MG63 (cell line): ENCODE results near the gene TTC7B. TPM values are rescaled to one million over a fixed set of nuclear protein-coding genes. Genes with fewer than 3 reads are reported as not detected.

Experiments
- DNase-seq: peaks from one replicate; pipeline ENCODE4 v3.0.0-alpha.2; 2020
- H3K27me3 ChIP-seq: fragments of 250-450 bp; sonication (Bioruptor Pico); 2 replicates; pipeline ENCODE4 v1.5.1; 2020; ENCODE audit warnings: mild to moderate bottlenecking, moderate library complexity
- H3K36me3 ChIP-seq: fragments of 250-450 bp; sonication (Bioruptor Pico); 2 replicates; pipeline ENCODE4 v1.5.1; 2020; ENCODE audit warnings: mild to moderate bottlenecking, moderate library complexity
- H3K4me3 ChIP-seq: fragments of 250-450 bp; sonication (Bioruptor Pico); 2 replicates; pipeline ENCODE4 v1.5.1; 2020; ENCODE audit warnings: mild to moderate bottlenecking, moderate library complexity
- H3K9me3 ChIP-seq: fragments of 250-450 bp; sonication (Bioruptor Pico); 2 replicates; pipeline ENCODE4 v1.5.1; 2020; ENCODE audit warnings: mild to moderate bottlenecking, moderate library complexity
- total RNA-seq: library from RNA; depleted of rRNA; stranded (reverse); fragments of >200 nt; shearing (Covaris generic); gene quantifications from 2 replicates; pipeline ENCODE4 v1.2.3, GENCODE V29; 2014; ENCODE audit warnings: low replicate concordance

Gene TTC7B
- total RNA-seq, 1 experiment from 2014 or later = 30.0 TPM

DNA sequence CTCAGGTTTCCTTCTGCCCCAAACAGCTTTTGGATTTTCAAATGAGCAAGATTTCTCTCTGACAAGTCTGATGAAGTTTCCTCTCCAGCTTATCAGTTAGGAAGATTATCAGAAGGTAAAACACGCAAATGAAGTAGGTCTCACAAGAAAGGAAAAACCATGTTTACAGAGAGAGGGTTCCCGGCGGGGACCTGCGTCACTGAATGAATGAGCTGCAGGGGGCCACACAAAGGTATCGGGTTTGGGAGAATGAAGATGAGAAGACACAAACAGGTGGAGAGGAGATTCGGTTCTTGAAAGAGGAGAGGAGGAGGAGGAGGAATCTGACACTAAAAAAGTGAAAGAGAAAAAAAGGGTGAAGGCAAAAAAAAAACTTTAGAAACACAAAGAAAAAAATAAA is 210.8 kb downstream of the TTC7B start:
- no peak for DNase-seq
- no peaks in the 10 kb centered on the region for H3K36me3 ChIP-seq
- H3K4me3 ChIP-seq = no peak overlapping the region
- no peaks in the 10 kb centered on the region for H3K9me3 ChIP-seq
- no peaks in the 10 kb centered on the region for H3K27me3 ChIP-seq

DNA sequence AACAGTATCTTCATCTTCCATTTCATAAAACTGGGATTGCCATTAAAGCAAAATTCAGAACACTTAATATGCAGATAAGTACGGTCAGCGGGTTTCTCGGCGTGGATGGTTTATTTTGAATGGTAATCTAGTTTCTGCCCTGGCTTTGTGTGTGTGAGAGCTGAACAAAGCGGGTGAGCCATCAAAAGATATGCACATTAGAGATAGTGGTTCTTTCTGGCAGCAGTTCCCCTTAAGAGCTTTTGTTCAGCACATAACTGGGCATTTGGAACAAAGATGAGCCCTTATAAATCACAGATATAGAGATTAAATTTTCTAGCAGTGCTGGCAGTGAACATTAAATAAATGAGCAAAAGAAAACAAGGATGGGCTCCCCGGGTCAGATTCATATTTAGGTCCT is 211.9 kb downstream of the TTC7B start:
- no peak for DNase-seq
- H3K4me3 ChIP-seq = no peak overlapping the region
- no peaks in the 10 kb centered on the region for H3K27me3 ChIP-seq
- H3K36me3 ChIP-seq = no peaks in the 10 kb centered on the region
- no peaks in the 10 kb centered on the region for H3K9me3 ChIP-seq

DNA sequence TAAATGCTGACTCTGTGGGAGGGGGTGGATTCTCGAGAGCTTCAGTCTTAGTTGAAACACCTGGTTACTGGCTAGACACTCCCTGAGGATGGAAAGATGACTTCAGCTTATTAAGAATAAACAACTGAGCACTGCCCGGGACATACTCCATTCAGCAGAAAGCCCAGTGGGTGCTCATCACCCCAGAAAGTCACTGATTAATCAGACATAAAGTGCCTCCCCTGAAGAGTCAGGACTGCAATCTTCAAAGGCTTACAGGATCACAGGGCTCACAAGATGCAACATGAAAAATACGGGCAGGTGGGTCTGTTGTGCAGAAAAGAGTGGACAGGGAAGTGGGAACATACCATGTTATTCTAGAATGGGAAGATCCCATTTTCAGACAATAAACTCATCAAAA is 212.4 kb downstream of the TTC7B start:
- Histone ChIP-seq H3K4me3 (no peak overlapping the region), H3K27me3 (no peaks in the 10 kb centered on the region), H3K36me3 (no peaks in the 10 kb centered on the region), H3K9me3 (no peaks in the 10 kb centered on the region)
- DNase-seq = no peak

DNA sequence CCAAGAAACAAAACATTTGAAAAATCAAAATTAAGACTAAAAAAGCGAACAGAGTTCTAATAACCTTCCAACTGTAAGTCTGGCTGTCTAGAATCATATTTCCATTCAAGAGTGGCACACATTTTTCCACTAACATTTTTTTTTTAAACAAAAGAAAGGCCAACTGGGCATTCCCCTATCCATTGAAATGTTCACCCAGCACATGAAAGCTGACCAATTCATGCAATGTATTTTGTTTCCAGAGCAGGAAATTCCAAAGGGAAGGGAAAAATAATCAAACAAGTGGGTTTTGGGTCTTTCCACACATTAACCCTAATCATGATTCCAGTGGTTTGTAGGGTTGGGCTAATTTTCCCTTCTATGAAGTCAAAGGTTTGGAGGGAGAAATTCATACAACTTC is 212.9 kb downstream of the TTC7B start:
- no peak for DNase-seq
- Histone ChIP-seq H3K9me3 (no peaks in the 10 kb centered on the region), H3K27me3 (no peaks in the 10 kb centered on the region), H3K36me3 (no peaks in the 10 kb centered on the region), H3K4me3 (no peak overlapping the region)

DNA sequence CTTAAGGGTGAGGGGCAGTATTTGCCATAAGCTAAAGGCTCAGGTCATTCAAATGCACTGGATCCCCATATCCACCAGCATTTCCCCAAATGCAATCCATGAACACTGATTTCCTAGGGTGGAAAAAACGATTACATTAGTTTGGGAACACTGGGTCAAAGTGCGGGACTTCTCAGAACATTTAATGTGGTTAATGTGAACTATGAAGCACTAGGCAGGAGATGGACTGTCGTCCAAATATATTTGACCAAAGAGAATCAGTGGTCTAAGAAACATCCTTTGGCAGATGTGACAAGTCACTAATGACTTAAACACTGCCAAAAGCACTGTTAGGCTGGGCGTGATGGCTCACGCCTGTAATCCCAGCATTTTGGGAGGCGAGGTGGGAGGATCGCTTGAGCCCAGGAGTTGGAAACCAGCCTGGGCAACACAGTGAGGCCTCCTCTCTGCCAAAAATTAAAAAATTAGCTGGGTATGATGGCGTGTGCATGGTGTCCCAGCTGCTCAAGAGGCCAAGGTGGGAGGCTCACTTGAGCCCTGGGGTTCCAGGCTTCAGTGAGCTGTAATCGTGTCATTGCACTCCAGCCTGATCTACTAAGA is 214.0 kb downstream of the TTC7B start:
- no peak for DNase-seq
- Histone ChIP-seq H3K9me3 (no peaks in the 10 kb centered on the region), H3K27me3 (no peaks in the 10 kb centered on the region), H3K36me3 (no peaks in the 10 kb centered on the region), H3K4me3 (no peak overlapping the region)

DNA sequence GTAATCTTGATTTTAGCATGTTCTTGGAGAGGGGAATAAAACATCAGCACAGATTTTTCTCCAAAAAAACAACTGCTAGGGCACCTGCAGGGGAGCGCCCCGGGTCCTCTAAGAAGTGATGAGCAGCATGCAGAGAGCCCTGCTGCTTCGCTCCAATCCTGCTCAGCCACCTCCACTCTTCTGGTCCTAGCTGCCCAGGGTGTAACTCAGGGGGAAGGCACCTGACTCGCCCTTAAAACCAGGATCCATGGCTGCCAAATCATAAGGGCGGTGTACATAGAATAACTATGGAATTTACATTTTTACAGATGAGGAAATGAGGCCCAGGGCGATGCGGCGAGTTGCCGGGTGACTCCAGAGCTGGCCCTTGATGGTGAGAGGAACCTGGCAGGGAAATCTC is 214.7 kb downstream of the TTC7B start:
- DNase-seq = no peak
- H3K4me3 ChIP-seq = no peak overlapping the region
- no peaks in the 10 kb centered on the region for H3K36me3 ChIP-seq
- no peaks in the 10 kb centered on the region for H3K9me3 ChIP-seq
- no peaks in the 10 kb centered on the region for H3K27me3 ChIP-seq

DNA sequence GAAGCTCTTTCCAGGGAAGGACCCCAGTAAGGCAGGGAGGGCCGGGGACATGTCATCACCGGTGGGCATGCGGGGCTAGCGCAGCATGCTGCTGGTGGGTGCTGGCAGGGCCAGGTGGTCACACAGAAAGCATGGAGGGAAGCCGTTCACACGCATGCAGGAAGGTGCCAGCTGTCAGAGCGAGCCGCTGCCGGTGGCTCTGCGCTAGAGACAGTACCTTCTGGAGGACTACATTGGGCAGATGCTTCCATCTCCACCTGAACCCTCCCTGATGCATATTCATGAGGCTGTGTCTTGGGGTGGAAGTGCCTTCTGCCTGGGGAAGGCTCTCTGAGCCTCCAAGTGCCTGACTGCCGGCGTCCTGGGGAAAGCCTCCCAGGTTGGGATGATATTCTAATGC is 215.6 kb downstream of the TTC7B start:
- Histone ChIP-seq H3K27me3 (no peaks in the 10 kb centered on the region), H3K9me3 (no peaks in the 10 kb centered on the region), H3K36me3 (no peaks in the 10 kb centered on the region), H3K4me3 (no peak overlapping the region)
- DNase-seq = no peak

DNA sequence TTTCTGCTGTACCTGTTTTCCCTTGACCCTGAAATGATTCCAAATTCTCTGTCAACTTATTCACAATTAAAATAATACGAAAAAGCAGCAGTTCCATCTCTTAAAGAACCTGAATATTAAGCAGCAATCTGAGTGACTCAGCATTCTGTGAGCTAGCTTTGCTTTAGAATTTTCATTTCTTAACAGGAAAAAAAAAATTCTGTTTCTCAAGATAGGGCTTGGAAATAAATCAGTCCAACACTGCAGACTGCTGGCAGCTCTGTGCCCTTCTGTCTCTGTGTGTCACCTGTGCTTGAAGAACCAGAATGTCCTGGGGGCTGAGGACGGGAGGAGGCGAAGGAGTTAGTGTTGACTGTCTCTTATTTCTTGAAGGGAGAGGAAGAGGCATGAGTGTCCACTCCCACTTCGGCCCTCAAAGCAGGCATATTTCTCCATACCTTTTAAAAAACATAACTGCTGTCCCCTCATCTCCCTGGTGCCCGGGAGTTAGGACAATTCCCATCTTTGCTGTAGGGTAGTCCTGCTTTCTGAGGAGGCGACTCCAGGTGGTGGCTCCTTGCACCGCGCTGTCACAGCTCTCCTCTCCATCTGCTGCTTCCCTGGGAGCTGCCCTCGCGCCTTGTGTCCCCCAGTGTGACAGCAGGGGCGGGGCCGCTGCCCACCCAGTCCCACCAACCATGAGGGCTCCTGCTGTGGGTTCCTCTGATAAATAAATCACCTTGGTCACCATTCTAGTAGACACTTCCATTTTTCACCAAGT is 216.3 kb downstream of the TTC7B start:
- H3K4me3 ChIP-seq = no peak overlapping the region
- no peak for DNase-seq
- H3K27me3 ChIP-seq = no peaks in the 10 kb centered on the region
- no peaks in the 10 kb centered on the region for H3K36me3 ChIP-seq
- H3K9me3 ChIP-seq = no peaks in the 10 kb centered on the region

DNA sequence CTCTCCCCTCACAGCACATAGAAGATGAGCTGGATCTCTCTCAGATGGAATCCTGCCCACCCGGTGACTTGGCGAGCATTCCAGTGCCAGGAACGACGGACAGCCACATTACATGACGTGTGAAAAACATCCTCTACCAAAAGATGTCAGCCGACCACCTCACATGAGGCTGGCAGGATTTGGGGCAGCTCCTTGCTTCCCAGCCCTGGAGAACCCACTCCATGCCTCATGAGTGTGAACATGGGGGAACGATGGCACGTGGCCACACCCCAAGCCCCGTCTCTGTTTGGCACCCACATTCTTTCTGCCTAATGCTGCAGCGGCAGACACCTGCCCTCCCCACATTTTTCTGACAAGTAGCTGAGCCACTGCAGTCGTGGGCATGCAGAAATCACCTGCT is 216.9 kb downstream of the TTC7B start:
- no peak overlapping the region for H3K4me3 ChIP-seq
- no peaks in the 10 kb centered on the region for H3K27me3 ChIP-seq
- H3K9me3 ChIP-seq = no peaks in the 10 kb centered on the region
- no peaks in the 10 kb centered on the region for H3K36me3 ChIP-seq
- DNase-seq = no peak

DNA sequence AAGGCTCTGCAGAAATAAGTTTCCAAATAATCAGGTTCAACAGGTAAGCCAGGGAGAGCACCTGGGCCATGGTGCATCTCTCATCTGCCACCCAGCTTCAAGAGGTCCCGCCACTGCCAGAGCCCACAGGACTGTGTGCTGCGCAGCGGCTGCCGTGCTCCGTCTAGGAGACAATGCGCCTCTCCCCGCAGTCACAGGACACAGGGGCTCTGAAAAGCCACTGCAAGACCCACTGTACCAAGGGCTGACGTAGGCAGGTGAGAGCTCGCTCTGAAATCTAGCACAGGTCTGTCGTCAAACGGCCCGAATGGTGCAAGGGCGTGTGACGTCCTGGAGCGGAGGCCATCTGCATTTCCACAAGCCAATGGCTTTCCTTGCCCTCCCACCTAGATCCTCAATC is 218.3 kb downstream of the TTC7B start:
- H3K27me3 ChIP-seq = no peaks in the 10 kb centered on the region
- H3K36me3 ChIP-seq = no peaks in the 10 kb centered on the region
- H3K9me3 ChIP-seq = no peaks in the 10 kb centered on the region
- DNase-seq = no peak
- H3K4me3 ChIP-seq = no peak overlapping the region

DNA sequence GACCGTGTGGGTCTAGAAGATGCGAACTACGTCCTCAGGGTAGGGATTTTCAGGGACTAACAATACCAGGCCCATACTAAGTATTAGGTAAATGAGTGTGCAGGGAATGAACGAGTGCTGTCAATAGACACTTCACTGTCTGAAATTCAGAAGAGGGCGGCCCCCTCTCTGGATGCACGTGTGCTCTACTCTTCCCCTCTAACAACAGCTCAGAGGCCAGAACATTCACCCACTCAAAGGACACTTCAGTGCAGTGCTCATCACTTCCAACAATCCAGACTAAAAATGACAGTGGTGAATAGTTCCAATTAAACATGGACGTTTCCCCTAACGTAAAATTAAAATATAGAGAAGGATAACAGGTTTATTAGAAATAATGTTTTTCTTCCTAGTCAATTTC is 219.5 kb downstream of the TTC7B start:
- Histone ChIP-seq H3K4me3 (no peak overlapping the region), H3K36me3 (no peaks in the 10 kb centered on the region), H3K9me3 (no peaks in the 10 kb centered on the region), H3K27me3 (no peaks in the 10 kb centered on the region)
- DNase-seq = no peak

DNA sequence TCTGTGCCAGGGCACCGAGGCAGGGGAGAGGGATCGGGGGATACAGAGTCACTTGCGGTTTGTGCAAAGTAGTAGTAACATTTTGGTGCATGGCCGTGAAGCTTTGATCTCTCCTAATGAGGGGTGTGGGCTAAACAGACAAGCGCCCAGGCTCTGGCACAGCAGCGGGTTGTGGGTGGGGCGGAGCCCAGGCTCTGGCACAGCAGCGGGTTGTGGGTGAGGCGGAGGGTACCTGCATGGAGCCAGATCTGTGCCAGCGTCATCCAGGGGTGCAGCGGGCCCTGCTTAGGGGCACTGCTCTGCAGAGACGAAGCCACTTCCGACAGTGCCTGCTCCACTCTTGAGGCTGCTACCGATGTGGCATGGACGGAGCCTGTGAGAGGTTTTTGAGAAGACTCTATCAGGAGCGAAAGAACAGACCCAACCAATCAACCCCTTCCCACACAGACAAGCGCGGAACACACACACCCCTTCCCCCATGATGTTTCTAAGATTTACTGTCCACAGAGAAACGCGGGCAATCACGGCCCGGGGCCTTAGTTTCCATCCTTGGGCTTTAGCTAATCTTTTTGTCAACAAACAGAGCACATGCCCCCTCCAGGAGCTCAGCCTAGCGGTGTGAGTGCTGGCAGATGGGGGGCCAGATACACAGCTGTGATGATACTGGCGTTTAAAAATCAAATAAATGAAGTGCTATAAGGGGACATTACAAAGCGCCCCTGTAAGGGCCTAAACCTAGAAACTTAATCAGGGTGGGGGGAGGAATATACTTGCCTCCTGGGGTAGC is 222.8 kb downstream of the TTC7B start:
- H3K4me3 ChIP-seq = no peak overlapping the region
- H3K36me3 ChIP-seq = no peaks in the 10 kb centered on the region
- H3K27me3 ChIP-seq = no peaks in the 10 kb centered on the region
- no peaks in the 10 kb centered on the region for H3K9me3 ChIP-seq
- DNase-seq = no peak

DNA sequence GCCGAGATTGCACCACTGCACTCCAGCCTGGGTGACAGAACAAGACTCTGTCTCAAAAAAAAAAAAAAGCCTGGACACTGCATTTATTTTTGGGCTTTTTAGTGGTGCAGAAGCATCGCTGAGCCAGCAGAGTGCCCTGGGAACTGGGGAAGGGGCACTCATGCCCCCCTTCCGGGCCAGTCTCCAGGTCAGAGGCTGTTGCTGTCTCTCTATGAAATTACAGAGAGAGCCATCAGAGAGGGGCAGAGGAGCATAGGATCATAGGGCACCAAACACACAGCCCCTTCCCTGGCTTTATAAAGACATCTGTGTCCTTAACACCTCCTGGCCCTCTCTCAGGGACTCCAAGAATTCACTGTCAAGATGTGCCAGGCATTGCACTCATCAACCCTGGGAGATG is 223.6 kb downstream of the TTC7B start:
- Histone ChIP-seq H3K9me3 (no peaks in the 10 kb centered on the region), H3K4me3 (no peak overlapping the region), H3K27me3 (no peaks in the 10 kb centered on the region), H3K36me3 (no peaks in the 10 kb centered on the region)
- DNase-seq = no peak

DNA sequence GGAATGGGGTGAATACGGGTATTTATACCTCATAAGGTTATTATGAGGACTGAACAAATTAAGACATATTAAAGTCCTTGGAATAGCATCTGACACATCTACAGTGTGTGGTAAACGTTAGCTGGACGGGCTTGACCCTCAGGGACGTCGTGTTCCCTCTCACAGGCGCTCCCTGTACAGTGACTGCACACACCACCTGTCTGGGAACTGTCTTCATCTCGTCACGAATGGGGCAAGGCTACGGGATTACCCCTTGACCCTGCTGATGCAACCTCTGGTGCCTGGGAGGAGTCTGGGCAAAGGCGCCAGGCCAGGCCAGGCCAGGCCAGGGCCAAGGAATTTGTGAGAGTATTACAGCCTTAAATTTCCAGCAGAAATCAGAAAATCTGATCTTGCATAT is 228.3 kb downstream of the TTC7B start:
- no peaks in the 10 kb centered on the region for H3K9me3 ChIP-seq
- no peak overlapping the region for H3K4me3 ChIP-seq
- no peaks in the 10 kb centered on the region for H3K27me3 ChIP-seq
- H3K36me3 ChIP-seq = no peaks in the 10 kb centered on the region
- no peak for DNase-seq

DNA sequence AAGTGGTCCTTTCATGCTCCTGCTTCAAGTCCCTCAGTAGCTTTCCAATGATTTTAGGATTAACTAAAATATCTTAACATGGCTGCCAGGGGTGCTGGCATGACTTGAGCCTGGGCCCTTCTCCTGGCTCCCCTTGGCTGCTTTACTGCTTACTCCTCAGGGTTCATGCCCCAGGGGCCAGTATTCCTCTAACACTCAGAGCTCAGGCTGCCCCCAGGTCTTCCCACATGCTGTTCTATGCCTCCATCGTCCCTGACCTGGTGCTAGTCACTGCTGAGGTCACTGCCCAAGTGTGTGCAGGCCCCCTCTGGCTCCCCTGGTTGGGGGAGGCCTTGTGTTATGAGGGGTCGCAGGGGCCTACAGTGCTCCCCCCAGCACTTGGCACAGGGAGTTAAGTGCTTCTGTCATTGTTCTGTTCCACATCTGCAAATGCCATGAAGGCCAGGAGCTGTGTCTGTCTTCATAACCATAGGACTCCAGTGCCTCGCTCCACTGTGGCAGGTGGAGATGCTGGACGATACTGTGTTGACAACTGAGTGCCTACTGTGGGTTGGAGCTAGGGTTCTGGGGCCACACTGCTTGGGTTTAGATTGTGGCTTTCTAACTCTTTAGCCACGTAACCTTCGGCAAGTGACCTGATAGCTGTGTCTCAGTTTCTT is 228.8 kb downstream of the TTC7B start:
- Histone ChIP-seq H3K4me3 (no peak overlapping the region), H3K9me3 (no peaks in the 10 kb centered on the region), H3K27me3 (no peaks in the 10 kb centered on the region), H3K36me3 (no peaks in the 10 kb centered on the region)
- no peak for DNase-seq

DNA sequence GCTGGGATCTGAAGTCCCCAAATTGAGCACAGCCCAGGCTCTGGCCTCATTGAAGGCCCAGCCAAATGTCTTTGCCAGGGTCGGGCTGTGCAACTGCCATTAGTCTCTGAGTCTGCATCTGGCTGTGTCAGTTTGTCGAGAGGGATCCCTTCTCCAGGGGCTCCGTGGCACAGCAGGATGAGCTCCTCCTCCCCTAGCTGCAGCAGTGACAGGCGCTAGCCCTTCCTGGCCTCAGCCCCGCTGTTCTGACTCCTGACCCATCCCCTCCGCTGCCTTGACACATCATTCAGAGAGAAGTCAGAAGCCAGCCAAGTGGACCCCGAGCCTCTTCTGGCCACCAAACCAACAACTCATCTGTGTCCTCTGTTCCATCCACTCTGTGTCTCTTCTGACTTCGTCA is 231.1 kb downstream of the TTC7B start:
- no peaks in the 10 kb centered on the region for H3K9me3 ChIP-seq
- no peaks in the 10 kb centered on the region for H3K27me3 ChIP-seq
- H3K4me3 ChIP-seq = no peak overlapping the region
- no peaks in the 10 kb centered on the region for H3K36me3 ChIP-seq
- DNase-seq = no peak

DNA sequence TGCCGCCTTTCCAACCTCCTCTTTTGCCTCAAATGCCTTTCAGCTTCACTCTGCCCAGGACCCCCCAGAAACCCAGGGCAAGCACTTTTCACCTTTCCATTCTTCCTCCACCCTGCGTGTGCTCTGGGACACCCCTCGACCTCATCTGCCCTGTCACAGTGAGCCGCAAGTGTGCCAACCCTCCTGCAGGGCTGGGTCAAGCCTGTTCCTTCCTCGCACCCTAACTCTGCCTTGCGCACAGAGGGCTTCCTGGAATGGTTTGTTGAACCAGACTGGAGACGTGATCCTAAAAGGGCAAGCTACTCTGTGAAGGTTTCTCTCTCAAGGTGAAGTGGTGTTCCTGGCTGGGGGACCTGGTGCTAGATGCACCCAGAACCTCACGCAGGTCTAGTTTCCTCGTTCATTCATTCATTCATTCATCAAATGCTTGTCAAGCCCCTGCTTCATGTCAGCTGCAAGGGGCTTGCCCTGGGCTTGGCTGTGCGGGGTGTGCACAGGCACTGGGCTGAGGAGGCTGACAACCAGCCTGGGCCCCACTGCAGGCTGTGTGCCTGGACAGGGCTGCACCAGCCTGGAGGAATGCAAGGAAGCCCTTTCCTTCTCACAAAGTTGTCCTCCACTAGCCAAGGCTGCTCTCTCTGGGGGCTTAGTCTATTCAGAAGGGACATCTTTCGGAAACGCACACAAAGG is 232.2 kb downstream of the TTC7B start:
- DNase-seq = no peak
- no peaks in the 10 kb centered on the region for H3K36me3 ChIP-seq

More for the DNA sequence above, 232.2 kb downstream of the TTC7B start:
- Histone ChIP-seq H3K9me3 (no peaks in the 10 kb centered on the region), H3K4me3 (no peak overlapping the region), H3K27me3 (no peaks in the 10 kb centered on the region)
